ENCODE data around the gene WDR81. TPM values are rescaled to one million over a fixed set of nuclear protein-coding genes. Genes with fewer than 3 reads are reported as not detected.
A peak's percentile ranks its signal among the peaks of the same experiment; 100 is the strongest.
"Not testable (repeated sequence)": the region's sequence is repeated elsewhere in the genome, so short reads cannot be mapped to it uniquely, and the experiment has no call there.

WDR81 gene
- total and polyA plus RNA-seq, 2 experiments from 2014 or later: 9.5 to 23.1 TPM

GRCh38 chr17:1705004-1705403 is 19.5 kb upstream of the WDR81 start:
- Histone ChIP-seq H3K36me3 (no peaks in the 10 kb centered on the region), H3K27me3 (no peaks in the 10 kb centered on the region), H3K4me1 (ENCODE audit: low read depth) (no peaks in the 10 kb centered on the region), H3K9me3 (ENCODE audit: low read depth) (no peaks in the 10 kb centered on the region), H3K27ac (no peak overlapping the region), H3K4me3 (no peak overlapping the region)
- no peak for DNase-seq (ENCODE audit: low read depth in 1 of 2, low spot score in 1 of 2)
- no peak for TF ChIP-seq CTCF (IDR thresholded peaks at IDR 0.05; ENCODE audit: low read depth, low read length)

GRCh38 chr17:1707107-1707506 is 17.4 kb upstream of the WDR81 start:
- H3K4me3 ChIP-seq: no peak overlapping the region
- TF ChIP-seq CTCF (IDR thresholded peaks at IDR 0.05; ENCODE audit: low read depth, low read length): no peak
- no peak overlapping the region for H3K27ac ChIP-seq
- H3K36me3 ChIP-seq: no peaks in the 10 kb centered on the region
- H3K9me3 ChIP-seq (ENCODE audit: low read depth): no peaks in the 10 kb centered on the region
- H3K27me3 ChIP-seq: no peaks in the 10 kb centered on the region
- DNase-seq (ENCODE audit: low read depth in 1 of 2, low spot score in 1 of 2): no peak
- no peaks in the 10 kb centered on the region for H3K4me1 ChIP-seq (ENCODE audit: low read depth)

GRCh38 chr17:1708791-1709346 is 15.6 kb upstream of the WDR81 start:
- H3K27ac ChIP-seq; H3K4me1 ChIP-seq (ENCODE audit: low read depth); DNase-seq (ENCODE audit: low read depth in 1 of 2, low spot score in 1 of 2); H3K36me3 ChIP-seq; H3K27me3 ChIP-seq; H3K4me3 ChIP-seq; H3K9me3 ChIP-seq (ENCODE audit: low read depth): not testable (repeated sequence)

GRCh38 chr17:1709403-1709951 is 15.0 kb upstream of the WDR81 start:
- H3K9me3 ChIP-seq (ENCODE audit: low read depth): no peaks in the 10 kb centered on the region
- H3K4me1 ChIP-seq (ENCODE audit: low read depth): peaks cover 5% of the 10 kb centered on the region
- DNase-seq (ENCODE audit: low read depth in 1 of 2, low spot score in 1 of 2): peak in 1 of 2 donors; percentile 40
- H3K4me3 ChIP-seq: peak overlapping the region; percentile 62
- no peaks in the 10 kb centered on the region for H3K36me3 ChIP-seq
- H3K27ac ChIP-seq: no peak overlapping the region
- no peaks in the 10 kb centered on the region for H3K27me3 ChIP-seq
- TF ChIP-seq CTCF (IDR thresholded peaks at IDR 0.05; ENCODE audit: low read depth, low read length): no peak

- Histone ChIP-seq H3K9me3 (ENCODE audit: low read depth) (no peaks in the 10 kb centered on the region), H3K36me3 (no peaks in the 10 kb centered on the region), H3K4me3 (peak within 1 kb of the TSS; percentile 62), H3K4me1 (ENCODE audit: low read depth) (peaks cover 5% of the 10 kb centered on the region), H3K27ac (no peak within 1 kb of the TSS), H3K27me3 (no peaks in the 10 kb centered on the region)
- peak; percentile 77 for DNase-seq (ENCODE audit: low read depth in 1 of 2, low spot score in 1 of 2)
- TF ChIP-seq CTCF (IDR thresholded peaks at IDR 0.05; ENCODE audit: low read depth, low read length): no peak
Measured at GRCh38 chr17:1709971-1710806, 14.3 kb upstream of the WDR81 start, which contains the start of gene TLCD2. TSS of gene TLCD2 (minus strand) at chr17:1710377. CDS start at chr17:1710242, 135 bp downstream.

All from cardiac muscle cell (in vitro differentiated cells and primary cell).